ENCODE results near the gene MRTFA.

The MRTFA gene

DNA sequence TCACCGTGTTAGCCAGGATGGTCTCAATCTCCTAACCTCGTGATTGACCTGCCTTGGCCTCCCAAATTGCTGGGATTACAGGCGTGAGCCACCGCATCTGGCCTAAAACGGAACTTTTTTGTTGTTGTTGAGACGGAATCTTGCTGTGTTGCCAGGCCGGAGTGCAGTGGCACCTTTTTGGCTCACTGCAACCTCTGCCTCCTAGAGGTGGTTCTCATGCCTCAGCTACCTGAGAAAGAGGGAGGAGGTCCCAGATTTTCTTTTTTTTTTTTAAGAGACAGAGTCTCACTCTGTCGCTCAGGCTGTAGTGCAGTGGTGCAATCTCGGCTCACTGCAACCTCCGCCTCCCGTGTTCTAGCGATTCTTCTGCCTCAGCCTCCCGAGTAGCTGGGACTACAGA, 34.9 kb upstream of the MRTFA start:
- no peak for DNase-seq (ENCODE audit: low read depth)
- H3K4me3 ChIP-seq (ENCODE audit: low read depth, low read length) = no peak overlapping the region
- TF ChIP-seq, protein P1, sequence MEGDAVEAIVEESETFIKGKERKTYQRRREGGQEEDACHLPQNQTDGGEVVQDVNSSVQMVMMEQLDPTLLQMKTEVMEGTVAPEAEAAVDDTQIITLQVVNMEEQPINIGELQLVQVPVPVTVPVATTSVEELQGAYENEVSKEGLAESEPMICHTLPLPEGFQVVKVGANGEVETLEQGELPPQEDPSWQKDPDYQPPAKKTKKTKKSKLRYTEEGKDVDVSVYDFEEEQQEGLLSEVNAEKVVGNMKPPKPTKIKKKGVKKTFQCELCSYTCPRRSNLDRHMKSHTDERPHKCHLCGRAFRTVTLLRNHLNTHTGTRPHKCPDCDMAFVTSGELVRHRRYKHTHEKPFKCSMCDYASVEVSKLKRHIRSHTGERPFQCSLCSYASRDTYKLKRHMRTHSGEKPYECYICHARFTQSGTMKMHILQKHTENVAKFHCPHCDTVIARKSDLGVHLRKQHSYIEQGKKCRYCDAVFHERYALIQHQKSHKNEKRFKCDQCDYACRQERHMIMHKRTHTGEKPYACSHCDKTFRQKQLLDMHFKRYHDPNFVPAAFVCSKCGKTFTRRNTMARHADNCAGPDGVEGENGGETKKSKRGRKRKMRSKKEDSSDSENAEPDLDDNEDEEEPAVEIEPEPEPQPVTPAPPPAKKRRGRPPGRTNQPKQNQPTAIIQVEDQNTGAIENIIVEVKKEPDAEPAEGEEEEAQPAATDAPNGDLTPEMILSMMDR (IDR thresholded peaks at IDR 0.05; ENCODE audit: low read depth, low read length, missing control alignments) = no peak

DNA sequence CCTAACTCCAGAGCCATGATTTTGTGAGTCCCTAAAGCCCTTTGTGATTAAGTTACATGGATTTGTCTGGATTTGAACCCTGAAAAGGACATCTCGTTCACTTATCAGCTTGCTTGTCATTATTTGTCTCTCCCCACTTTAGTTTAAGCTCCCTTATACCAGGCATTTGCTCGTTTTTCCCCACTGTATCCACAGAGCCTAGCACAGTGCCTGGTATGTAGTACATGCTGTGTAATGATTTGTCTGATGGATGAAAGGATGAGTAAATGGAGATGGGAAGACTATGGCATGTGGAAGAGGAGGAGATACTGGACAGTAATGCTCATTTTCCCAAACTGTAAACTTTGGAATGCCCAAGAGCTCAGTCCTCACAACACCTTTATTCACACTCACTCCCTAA, 33.5 kb upstream of the MRTFA start:
- DNase-seq (ENCODE audit: low read depth) = no peak
- H3K4me3 ChIP-seq (ENCODE audit: low read depth, low read length) = no peak overlapping the region
- TF ChIP-seq, protein P1 (IDR thresholded peaks at IDR 0.05; ENCODE audit: low read depth, low read length, missing control alignments) = no peak

DNA sequence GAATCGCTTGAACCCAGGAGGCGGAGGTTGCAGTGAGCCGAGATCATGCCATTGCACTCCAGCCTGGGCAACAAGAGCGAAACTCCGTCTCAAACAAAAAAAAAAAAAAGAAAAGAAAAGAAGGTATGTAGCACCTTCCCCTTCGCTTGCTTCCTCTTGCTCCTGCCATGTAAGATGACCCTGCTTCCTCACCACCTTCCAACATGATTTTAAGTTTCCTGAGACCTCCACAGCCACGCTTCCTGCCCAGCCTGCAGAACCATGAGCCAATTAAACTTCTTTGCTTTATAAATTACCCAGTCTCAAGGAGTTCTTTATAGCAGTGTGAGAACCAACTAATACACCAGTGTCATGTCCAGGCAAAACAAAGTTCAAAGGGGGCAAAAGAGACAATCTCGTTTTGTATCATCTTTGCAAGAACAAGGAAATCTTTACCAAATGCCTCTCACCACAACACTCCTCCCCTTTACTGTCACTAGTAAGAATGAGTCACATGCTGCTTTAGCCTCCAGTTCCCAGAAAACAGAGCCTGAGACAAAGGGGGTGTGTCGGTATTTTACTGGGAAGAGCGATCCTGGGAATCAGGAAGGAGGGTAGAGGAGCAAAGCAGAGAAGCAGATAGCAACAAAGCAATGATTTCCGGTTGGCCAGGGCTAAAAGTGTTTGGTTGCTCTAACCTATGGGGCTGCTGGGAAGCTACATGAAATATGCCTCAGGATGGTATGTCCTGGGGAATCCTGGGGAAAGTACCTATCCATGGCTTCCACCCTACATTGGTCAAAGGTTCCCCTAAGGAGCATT, 32.3 kb upstream of the MRTFA start:
- DNase-seq (ENCODE audit: low read depth) = no peak
- H3K4me3 ChIP-seq (ENCODE audit: low read depth, low read length) = no peak overlapping the region
- TF ChIP-seq, protein P1 (IDR thresholded peaks at IDR 0.05; ENCODE audit: low read depth, low read length, missing control alignments) = no peak

DNA sequence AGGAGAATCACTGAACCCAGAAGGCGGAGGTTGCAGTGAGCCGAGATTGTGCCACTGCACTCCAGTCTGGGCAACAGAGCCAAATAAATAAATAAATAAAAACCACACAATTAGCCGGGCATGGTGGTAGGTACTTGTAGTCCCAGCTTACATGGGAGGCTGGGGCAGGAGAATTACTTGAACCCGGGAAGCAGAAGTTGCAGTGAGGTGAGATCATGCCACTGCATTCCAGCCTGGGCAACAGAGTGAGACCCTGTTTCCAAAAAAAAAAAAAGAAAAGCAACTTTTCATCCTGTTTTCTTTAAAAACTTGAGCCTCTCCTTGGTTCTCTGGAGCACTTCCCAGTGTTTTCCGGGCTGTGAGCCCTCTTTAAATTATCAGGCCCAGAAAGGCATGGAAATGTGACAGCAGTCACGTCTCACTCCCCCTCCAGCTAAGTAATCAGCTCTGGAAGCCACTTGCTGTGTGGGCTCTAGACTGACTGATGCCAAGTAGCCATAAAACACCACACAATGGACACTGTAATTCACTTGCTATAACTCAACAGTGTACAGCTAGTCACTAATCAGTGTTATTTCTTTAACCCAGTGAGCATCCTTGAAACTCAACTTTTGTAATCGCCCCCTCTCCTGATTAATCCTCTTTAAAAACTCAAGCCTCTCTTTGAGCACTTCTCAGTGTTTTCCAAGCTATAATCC, 29.8 kb upstream of the MRTFA start:
- no peak for DNase-seq (ENCODE audit: low read depth)
- TF ChIP-seq, protein P1 (IDR thresholded peaks at IDR 0.05; ENCODE audit: low read depth, low read length, missing control alignments) = no peak

DNA sequence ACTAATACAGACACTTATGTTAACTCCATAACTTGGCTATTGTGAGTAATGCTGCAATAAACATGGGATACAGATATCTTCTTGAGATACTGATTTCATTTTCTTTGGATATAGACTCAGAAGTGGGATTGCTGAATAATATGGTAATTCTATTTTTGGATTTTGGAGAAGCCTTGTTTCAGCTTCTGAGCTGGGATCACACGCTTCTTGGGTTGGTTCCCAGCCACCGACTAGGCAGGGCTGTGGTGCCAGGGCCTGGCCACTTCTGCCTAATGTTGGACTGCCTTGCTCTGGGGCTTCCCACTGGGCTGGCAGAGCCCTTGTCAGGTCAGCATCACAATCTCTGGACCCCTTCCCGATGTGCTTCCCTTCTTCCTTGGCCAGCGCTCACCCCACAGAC, 28.8 kb upstream of the MRTFA start:
- TF ChIP-seq, protein P1 (IDR thresholded peaks at IDR 0.05; ENCODE audit: low read depth, low read length, missing control alignments) = no peak
- H3K4me3 ChIP-seq (ENCODE audit: low read depth, low read length) = no peak overlapping the region
- no peak for DNase-seq (ENCODE audit: low read depth)

More for the DNA sequence above, 29.8 kb upstream of the MRTFA start:
- no peak overlapping the region for H3K4me3 ChIP-seq (ENCODE audit: low read depth, low read length)

DNA sequence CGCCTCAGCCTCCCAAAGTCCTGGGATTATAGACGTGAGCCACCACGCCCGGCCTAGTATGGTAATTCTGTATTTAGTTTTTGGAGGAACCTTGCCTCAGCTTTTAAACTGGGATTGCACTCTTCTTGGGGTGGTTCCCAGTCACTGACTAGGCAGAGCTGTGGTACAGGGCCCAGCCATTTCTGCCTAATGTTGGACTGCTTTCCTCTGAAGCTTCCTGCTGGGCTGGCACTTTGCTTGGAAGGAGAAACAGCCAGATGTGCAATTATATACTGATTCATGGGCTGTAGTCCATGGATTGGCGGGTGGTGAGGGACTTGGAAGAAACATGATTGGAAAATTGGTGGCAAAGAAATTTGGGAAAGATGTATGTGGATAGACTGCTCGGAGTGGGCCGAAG, 25.2 kb upstream of the MRTFA start:
- TF ChIP-seq, protein P1 (IDR thresholded peaks at IDR 0.05; ENCODE audit: low read depth, low read length, missing control alignments) = no peak
- no peak for DNase-seq (ENCODE audit: low read depth)
- H3K4me3 ChIP-seq (ENCODE audit: low read depth, low read length) = no peak overlapping the region

All from GM12864 (cell line).